Stimulated activated naive CD8-positive, alpha-beta T cell treated with anti-CD3 and anti-CD28 coated beads, Interleukin-15, Interleukin-2, amounts not matched to agents 100 ng/mL and 50 ng/mL, for 24 hours (primary cell): Measurements from ENCODE around the gene DHRS9.
A peak's percentile ranks its signal among the peaks of the same experiment; 100 is the strongest.

Experiments used
- H3K27ac Mint-ChIP-seq: one replicate; pipeline ENCODE4 v1.8.0; 2021; ENCODE audit warnings: mild to moderate bottlenecking, mixed read lengths
- H3K27me3 Mint-ChIP-seq: one replicate; pipeline ENCODE4 v1.8.0; 2021; ENCODE audit warnings: mixed read lengths
- H3K36me3 Mint-ChIP-seq: one replicate; pipeline ENCODE4 v1.8.0; 2021; ENCODE audit warnings: low read depth, mixed read lengths
- H3K4me1 Mint-ChIP-seq: one replicate; pipeline ENCODE4 v1.8.0; 2021; ENCODE audit warnings: low read depth, mixed read lengths
- H3K4me3 Mint-ChIP-seq: one replicate; pipeline ENCODE4 v1.8.0; 2021; ENCODE audit warnings: mild to moderate bottlenecking, mixed read lengths
- H3K9me3 Mint-ChIP-seq: one replicate; pipeline ENCODE4 v1.8.0; 2021; ENCODE audit warnings: mixed read lengths

The DHRS9 gene

GRCh38 chr2:169077674-169078240 is 8.4 kb downstream of the DHRS9 start:
- H3K4me1 Mint-ChIP-seq: peaks cover 21% of the 10 kb centered on the region
- no peaks in the 10 kb centered on the region for H3K9me3 Mint-ChIP-seq
- H3K4me3 Mint-ChIP-seq: no peak overlapping the region
- no peak overlapping the region for H3K27ac Mint-ChIP-seq
- no peaks in the 10 kb centered on the region for H3K27me3 Mint-ChIP-seq
- peaks cover 9% of the 10 kb centered on the region for H3K36me3 Mint-ChIP-seq

- H3K27ac Mint-ChIP-seq: no peak overlapping the region
- H3K27me3 Mint-ChIP-seq: no peaks in the 10 kb centered on the region
- no peaks in the 10 kb centered on the region for H3K4me1 Mint-ChIP-seq
These were observed 11.1 kb downstream of the DHRS9 start for GRCh38 chr2:169080250-169081069.

GRCh38 chr2:169081551-169081950 is 12.2 kb downstream of the DHRS9 start:
- no peaks in the 10 kb centered on the region for H3K4me1 Mint-ChIP-seq
- H3K36me3 Mint-ChIP-seq: no peaks in the 10 kb centered on the region
- no peaks in the 10 kb centered on the region for H3K9me3 Mint-ChIP-seq
- peaks cover 8% of the 10 kb centered on the region for H3K27me3 Mint-ChIP-seq
- H3K4me3 Mint-ChIP-seq: no peak overlapping the region
- no peak overlapping the region for H3K27ac Mint-ChIP-seq

More at GRCh38 chr2:169080250-169081069, 11.1 kb downstream of the DHRS9 start:
- Mint-ChIP-seq H3K9me3 (no peaks in the 10 kb centered on the region), H3K4me3 (no peak overlapping the region), H3K36me3 (no peaks in the 10 kb centered on the region)

GRCh38 chr2:169082995-169083394 is 13.6 kb downstream of the DHRS9 start:
- H3K4me3 Mint-ChIP-seq: no peak overlapping the region
- peaks cover 8% of the 10 kb centered on the region for H3K27me3 Mint-ChIP-seq
- H3K27ac Mint-ChIP-seq: no peak overlapping the region
- H3K4me1 Mint-ChIP-seq: no peaks in the 10 kb centered on the region
- H3K9me3 Mint-ChIP-seq: no peaks in the 10 kb centered on the region
- H3K36me3 Mint-ChIP-seq: no peaks in the 10 kb centered on the region

GRCh38 chr2:169086893-169087467 is 17.6 kb downstream of the DHRS9 start:
- H3K27ac Mint-ChIP-seq: no peak overlapping the region
- H3K36me3 Mint-ChIP-seq: no peaks in the 10 kb centered on the region
- peaks cover 8% of the 10 kb centered on the region for H3K27me3 Mint-ChIP-seq
- no peaks in the 10 kb centered on the region for H3K9me3 Mint-ChIP-seq
- no peak overlapping the region for H3K4me3 Mint-ChIP-seq
- no peaks in the 10 kb centered on the region for H3K4me1 Mint-ChIP-seq

GRCh38 chr2:169087757-169088379 is 18.5 kb downstream of the DHRS9 start:
- H3K4me1 Mint-ChIP-seq: no peaks in the 10 kb centered on the region
- no peaks in the 10 kb centered on the region for H3K36me3 Mint-ChIP-seq
- H3K27me3 Mint-ChIP-seq: peaks cover 8% of the 10 kb centered on the region
- H3K27ac Mint-ChIP-seq: no peak overlapping the region
- H3K9me3 Mint-ChIP-seq: no peaks in the 10 kb centered on the region
- no peak overlapping the region for H3K4me3 Mint-ChIP-seq

GRCh38 chr2:169089182-169089581 is 19.8 kb downstream of the DHRS9 start:
- Mint-ChIP-seq H3K27ac (no peak overlapping the region), H3K4me1 (no peaks in the 10 kb centered on the region)

GRCh38 chr2:169090133-169090820 is 20.9 kb downstream of the DHRS9 start:
- H3K4me1 Mint-ChIP-seq: peaks cover 2% of the 10 kb centered on the region
- H3K27ac Mint-ChIP-seq: no peak overlapping the region
- H3K4me3 Mint-ChIP-seq: no peak overlapping the region
- no peaks in the 10 kb centered on the region for H3K9me3 Mint-ChIP-seq
- H3K27me3 Mint-ChIP-seq: peaks cover 8% of the 10 kb centered on the region
- H3K36me3 Mint-ChIP-seq: no peaks in the 10 kb centered on the region

More at GRCh38 chr2:169089182-169089581, 19.8 kb downstream of the DHRS9 start:
- peaks cover 8% of the 10 kb centered on the region for H3K27me3 Mint-ChIP-seq
- no peaks in the 10 kb centered on the region for H3K9me3 Mint-ChIP-seq
- H3K4me3 Mint-ChIP-seq: no peak overlapping the region
- no peaks in the 10 kb centered on the region for H3K36me3 Mint-ChIP-seq

- Mint-ChIP-seq H3K27me3 (peaks cover 2% of the 10 kb centered on the region), H3K9me3 (no peaks in the 10 kb centered on the region), H3K36me3 (no peaks in the 10 kb centered on the region), H3K4me1 (peaks cover 12% of the 10 kb centered on the region), H3K27ac (no peak overlapping the region), H3K4me3 (no peak overlapping the region)
These were observed 21.9 kb downstream of the DHRS9 start for GRCh38 chr2:169091256-169091655.

GRCh38 chr2:169091761-169092519 is 22.6 kb downstream of the DHRS9 start:
- Mint-ChIP-seq H3K27me3 (no peaks in the 10 kb centered on the region), H3K36me3 (no peaks in the 10 kb centered on the region), H3K4me1 (peaks cover 14% of the 10 kb centered on the region), H3K9me3 (no peaks in the 10 kb centered on the region), H3K4me3 (no peak overlapping the region), H3K27ac (no peak overlapping the region)

- Mint-ChIP-seq H3K36me3 (no peaks in the 10 kb centered on the region), H3K4me1 (peaks cover 14% of the 10 kb centered on the region), H3K4me3 (no peak overlapping the region), H3K9me3 (no peaks in the 10 kb centered on the region), H3K27me3 (no peaks in the 10 kb centered on the region), H3K27ac (no peak overlapping the region)
These were observed 24.2 kb downstream of the DHRS9 start for GRCh38 chr2:169093535-169093934.

- H3K27me3 Mint-ChIP-seq: no peaks in the 10 kb centered on the region
- no peaks in the 10 kb centered on the region for H3K36me3 Mint-ChIP-seq
- no peaks in the 10 kb centered on the region for H3K9me3 Mint-ChIP-seq
- H3K4me3 Mint-ChIP-seq: no peak overlapping the region
- H3K27ac Mint-ChIP-seq: no peak overlapping the region
- H3K4me1 Mint-ChIP-seq: peaks cover 14% of the 10 kb centered on the region
These were observed 25.3 kb downstream of the DHRS9 start for GRCh38 chr2:169094676-169095075.

- Mint-ChIP-seq H3K4me3 (peak overlapping the region; percentile 11), H3K4me1 (peaks cover 20% of the 10 kb centered on the region), H3K36me3 (no peaks in the 10 kb centered on the region), H3K9me3 (no peaks in the 10 kb centered on the region), H3K27me3 (no peaks in the 10 kb centered on the region), H3K27ac (peak overlapping the region; percentile 42)
These were observed 26.3 kb downstream of the DHRS9 start for GRCh38 chr2:169095621-169096105.

- Mint-ChIP-seq H3K36me3 (no peaks in the 10 kb centered on the region), H3K27ac (no peak overlapping the region), H3K9me3 (no peaks in the 10 kb centered on the region), H3K4me3 (no peak overlapping the region), H3K4me1 (peaks cover 65% of the 10 kb centered on the region), H3K27me3 (no peaks in the 10 kb centered on the region)
These were observed 35.5 kb downstream of the DHRS9 start for GRCh38 chr2:169104848-169105247.
